Measurements from ENCODE around the gene NGDN. TPM values are rescaled to one million over a fixed set of nuclear protein-coding genes. Genes with fewer than 3 reads are reported as not detected.

Gene NGDN
- total RNA-seq, 1 experiment from 2014 or later: 42.0 TPM

DNA sequence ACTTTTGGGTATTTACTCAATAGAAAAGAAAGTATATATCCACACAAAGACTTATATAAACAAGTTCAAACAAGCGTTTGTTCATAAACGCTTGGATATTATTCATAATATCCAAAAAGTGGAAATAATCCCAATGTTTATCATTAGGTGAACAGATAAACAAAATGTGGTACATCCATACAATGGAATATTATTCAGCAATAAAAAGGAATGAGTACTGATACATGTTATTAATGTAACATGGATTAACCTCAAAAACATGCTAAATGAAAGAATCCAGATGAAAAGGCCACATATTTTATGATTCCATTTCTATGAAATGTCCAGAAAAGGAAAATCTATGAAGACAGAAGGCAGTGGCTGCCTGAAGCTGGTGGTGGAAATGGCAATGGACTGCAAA, 17.3 kb upstream of the NGDN start:
- BruUV-seq (replicated peaks): no TSS peak
- Histone ChIP-seq H3K9me3 (ENCODE audit: control insufficient read depth in 1 of 2, insufficient read depth in 1 of 2, low read depth in 1 of 2, low read length in 2 of 2) (no peaks in the 10 kb centered on the region), H3K27ac (ENCODE audit: low read depth, low read length) (no peak overlapping the region), H3K4me2 (ENCODE audit: low read length) (no peak overlapping the region), H3K36me3 (ENCODE audit: control insufficient read depth in 1 of 2, insufficient read depth in 2 of 2, low read length in 2 of 2) (no peaks in the 10 kb centered on the region), H3K9me2 (ENCODE audit: insufficient read depth) (no peaks in the 10 kb centered on the region), H3K9ac (ENCODE audit: low read length) (no peak overlapping the region), H3K27me3 (ENCODE audit: insufficient read depth, low read length) (no peaks in the 10 kb centered on the region), H3K79me2 (ENCODE audit: insufficient read depth, low read length) (no peaks in the 10 kb centered on the region), H3K4me3 (replicated peaks in 1 of 2; ENCODE audit: low read depth in 1 of 2, low read length in 2 of 2) (no peak overlapping the region), H2AFZ (ENCODE audit: low read depth, low read length, poor library complexity, severe bottlenecking) (no peak overlapping the region), H4K20me1 (ENCODE audit: insufficient read depth) (no peaks in the 10 kb centered on the region), H3K4me1 (ENCODE audit: control insufficient read depth in 1 of 2, insufficient read depth in 2 of 2, low read length in 2 of 2) (no peaks in the 10 kb centered on the region)
- RAD21 ChIA-PET (ENCODE audit: low non-redundant PET in 1 of 2, low total read pairs in 2 of 2, uncharacterized antibody in 2 of 2, unreplicated experiment in 2 of 2): no interaction called here
- intact Hi-C loops (cut with micrococcal nuclease): loop anchor here (2.0 kb wide), 1 partner anchor 33 kb away; no protein-coding TSS in a partner anchor
- TF ChIP-seq EGR1 (IDR thresholded peaks at IDR 0.05; ENCODE audit: low read depth) (no peak), EZH2 (IDR thresholded peaks at IDR 0.05) (no peak), POLR2AphosphoS5 (IDR thresholded peaks at IDR 0.05; ENCODE audit: low read depth, low read length) (no peak), CTCF (IDR thresholded peaks at IDR 0.05 in 2 of 3, conservative IDR thresholded peaks at IDR 0.05 in 1 of 3; ENCODE audit: borderline replicate concordance in 1 of 3, insufficient read depth in 1 of 3, low read depth in 2 of 3, low read length in 2 of 3) (no peak), REST (IDR thresholded peaks at IDR 0.05; ENCODE audit: low read depth) (no peak), RAD21 (IDR thresholded peaks at IDR 0.05; ENCODE audit: low read depth) (no peak), ELF1 (IDR thresholded peaks at IDR 0.05; ENCODE audit: borderline replicate concordance, low read depth) (no peak), SRF (IDR thresholded peaks at IDR 0.05; ENCODE audit: low read depth) (no peak), EZH2phosphoT487 (IDR thresholded peaks at IDR 0.05; ENCODE audit: borderline replicate concordance) (no peak), SIN3A (IDR thresholded peaks at IDR 0.05; ENCODE audit: low read depth) (no peak), CEBPB (IDR thresholded peaks at IDR 0.05; ENCODE audit: low read depth) (no peak), SP1 (IDR thresholded peaks at IDR 0.05; ENCODE audit: low read depth) (no peak), ZFX (IDR thresholded peaks at IDR 0.05) (no peak), JUND (IDR thresholded peaks at IDR 0.05) (no peak), ZNF274 (IDR thresholded peaks at IDR 0.05; ENCODE audit: low read depth, low read length) (no peak), TCF7L2 (IDR thresholded peaks at IDR 0.05; ENCODE audit: borderline replicate concordance, extremely low read depth, insufficient read depth, insufficient read length) (no peak), CBX3 (IDR thresholded peaks at IDR 0.05; ENCODE audit: low read depth) (no peak), POLR2A (IDR thresholded peaks at IDR 0.05; ENCODE audit: borderline replicate concordance, extremely low read depth, insufficient read depth, insufficient read length) (no peak)
- TF ChIP-seq, protein P1, sequence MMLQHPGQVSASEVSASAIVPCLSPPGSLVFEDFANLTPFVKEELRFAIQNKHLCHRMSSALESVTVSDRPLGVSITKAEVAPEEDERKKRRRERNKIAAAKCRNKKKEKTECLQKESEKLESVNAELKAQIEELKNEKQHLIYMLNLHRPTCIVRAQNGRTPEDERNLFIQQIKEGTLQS (IDR thresholded peaks at IDR 0.05): no peak
- TF ChIP-seq, protein P2, sequence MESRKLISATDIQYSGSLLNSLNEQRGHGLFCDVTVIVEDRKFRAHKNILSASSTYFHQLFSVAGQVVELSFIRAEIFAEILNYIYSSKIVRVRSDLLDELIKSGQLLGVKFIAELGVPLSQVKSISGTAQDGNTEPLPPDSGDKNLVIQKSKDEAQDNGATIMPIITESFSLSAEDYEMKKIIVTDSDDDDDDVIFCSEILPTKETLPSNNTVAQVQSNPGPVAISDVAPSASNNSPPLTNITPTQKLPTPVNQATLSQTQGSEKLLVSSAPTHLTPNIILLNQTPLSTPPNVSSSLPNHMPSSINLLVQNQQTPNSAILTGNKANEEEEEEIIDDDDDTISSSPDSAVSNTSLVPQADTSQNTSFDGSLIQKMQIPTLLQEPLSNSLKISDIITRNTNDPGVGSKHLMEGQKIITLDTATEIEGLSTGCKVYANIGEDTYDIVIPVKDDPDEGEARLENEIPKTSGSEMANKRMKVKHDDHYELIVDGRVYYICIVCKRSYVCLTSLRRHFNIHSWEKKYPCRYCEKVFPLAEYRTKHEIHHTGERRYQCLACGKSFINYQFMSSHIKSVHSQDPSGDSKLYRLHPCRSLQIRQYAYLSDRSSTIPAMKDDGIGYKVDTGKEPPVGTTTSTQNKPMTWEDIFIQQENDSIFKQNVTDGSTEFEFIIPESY (IDR thresholded peaks at IDR 0.05; ENCODE audit: extremely low read depth, insufficient replicate concordance, low read length): no peak
- POLR2A ChIA-PET: no interaction called here
- CTCF ChIA-PET: no interaction called here
- ATAC-seq (no peak), DNase-seq (ENCODE audit: low read depth, low spot score) (no peak)

All from HCT116 (cell line).